A204.1 (cell line): ENCODE results near the gene RNF25.

ENCODE experiments used
- FAIRE-seq: peaks from 2 replicates; lab custom pipeline; 2012; peaks lifted over from hg19 to GRCh38; lab: Jason Lieb, UNC

The RNF25 gene

GRCh38 chr2:218622606-218623365 lies 49.0 kb downstream of the RNF25 start:
- FAIRE-seq: no peak

GRCh38 chr2:218621007-218621406 lies 50.8 kb downstream of the RNF25 start:
- FAIRE-seq: no peak

- FAIRE-seq: no peak
Observed at GRCh38 chr2:218618102-218618860, 53.5 kb downstream of the RNF25 start.

- no peak for FAIRE-seq
Observed at GRCh38 chr2:218615868-218616315, 55.9 kb downstream of the RNF25 start.
